H1 (cell line): ENCODE measurements around the gene NBAS. TPM values are rescaled to one million over a fixed set of nuclear protein-coding genes. Genes with fewer than 3 reads are reported as not detected.

ENCODE experiments used
- CTCF ChIA-PET: fragments of 300-600 bp; sonication (Branson Sonifier 250); formaldehyde crosslinking; loops from one replicate; lab custom pipeline; 2021; ENCODE audit not compliant: partially characterized antibody; lab: Charles Lee
- POLR2A ChIA-PET: fragments of 300-600 bp; sonication (Branson Sonifier 250); formaldehyde crosslinking; loops from one replicate; lab custom pipeline; 2021; ENCODE audit warnings: inconsistent platforms; ENCODE audit not compliant: partially characterized antibody; lab: Charles Lee
- DNase-seq, 2 experiments: peaks; one replicate each; pipeline versions ENCODE4 v3.0.0 to v3.0.0-alpha.2; 2010 to 2022; ENCODE audit warnings: low spot score in 2 of 2, low read depth in 1 of 2, mixed read lengths in 1 of 2
- FAIRE-seq: peaks from 2 replicates; lab custom pipeline; 2011; peaks lifted over from hg19 to GRCh38; lab: Jason Lieb, UNC
- H2AFZ ChIP-seq: 2 replicates; pipeline ENCODE4 v1.8.1; 2012; ENCODE audit warnings: low read length, inconsistent platforms
- H2AK5ac ChIP-seq: 2 replicates; pipeline ENCODE4 v1.6.1; 2013; ENCODE audit warnings: low read depth, low read length
- H2BK120ac ChIP-seq: replicated peaks from 2 replicates; pipeline ENCODE3; 2013; ENCODE audit warnings: low read depth, low read length, inconsistent platforms
- H2BK12ac ChIP-seq: 2 replicates; pipeline ENCODE4 v1.6.1; 2013; ENCODE audit warnings: low read depth, low read length
- H2BK15ac ChIP-seq: 2 replicates; pipeline ENCODE4 v1.6.1; 2013; ENCODE audit warnings: low read length
- H2BK20ac ChIP-seq: 2 replicates; pipeline ENCODE4 v1.6.1; 2013; ENCODE audit warnings: low read length
- H2BK5ac ChIP-seq: 2 replicates; pipeline ENCODE4 v1.6.1; 2013; ENCODE audit warnings: low read depth, low read length
- H3K14ac ChIP-seq: 2 replicates; pipeline ENCODE4 v1.6.1; 2013; ENCODE audit warnings: inconsistent platforms; ENCODE audit not compliant: insufficient read length
- H3K18ac ChIP-seq: 2 replicates; pipeline ENCODE4 v1.6.1; 2013; ENCODE audit warnings: low read length; ENCODE audit errors: extremely low read depth
- H3K23ac ChIP-seq: 2 replicates; pipeline ENCODE4 v1.6.1; 2013; ENCODE audit warnings: inconsistent platforms; ENCODE audit not compliant: insufficient read length
- H3K23me2 ChIP-seq: 2 replicates; pipeline ENCODE4 v1.6.1; 2013; ENCODE audit warnings: low read depth, low read length
- H3K27ac ChIP-seq: 2 replicates; pipeline ENCODE4 v1.6.1; 2011; ENCODE audit warnings: low read depth, low read length, inconsistent platforms
- H3K27me3 ChIP-seq, 4 experiments: replicated peaks in 1 of 4; 1 replicate in 1 of 4; 2 replicates in 3 of 4; pipeline versions ENCODE4 v1.6.1 to v1.8.1; 2011 to 2013; ENCODE audit warnings: low read length in 3 of 4, mild to moderate bottlenecking in 3 of 4, inconsistent platforms in 2 of 4, mixed read lengths in 2 of 4, moderate library complexity in 1 of 4; ENCODE audit not compliant: control insufficient read depth in 3 of 4, insufficient read depth in 3 of 4; ENCODE audit errors: extremely low read depth in 1 of 4
- H3K36me3 ChIP-seq, 4 experiments: 2 replicates each; pipeline versions ENCODE4 v1.6.1 to v1.8.1; 2011 to 2013; ENCODE audit warnings: mild to moderate bottlenecking in 4 of 4, low read length in 3 of 4, moderate library complexity in 2 of 4, control low read depth in 1 of 4, inconsistent platforms in 1 of 4; ENCODE audit not compliant: insufficient read depth in 4 of 4, control insufficient read depth in 2 of 4
- H3K4ac ChIP-seq: replicated peaks from 2 replicates; pipeline ENCODE3; 2013; ENCODE audit warnings: low read length, low read depth, mixed read lengths, inconsistent platforms; ENCODE audit not compliant: insufficient read length
- H3K4me1 ChIP-seq, 4 experiments: replicated peaks in 1 of 4; 1 replicate in 1 of 4; 2 replicates in 3 of 4; pipeline versions ENCODE4 v1.6.1 to v1.8.1; 2011 to 2013; ENCODE audit warnings: low read length in 3 of 4, inconsistent platforms in 2 of 4, mixed read lengths in 1 of 4; ENCODE audit not compliant: insufficient read depth in 4 of 4, control insufficient read depth in 3 of 4
- H3K4me2 ChIP-seq, 2 experiments: 2 replicates each; pipeline versions ENCODE4 v1.6.1 to v1.8.1; 2011 to 2013; ENCODE audit warnings: low read depth in 2 of 2, low read length in 2 of 2, control low read depth in 1 of 2, inconsistent platforms in 1 of 2, mild to moderate bottlenecking in 1 of 2; ENCODE audit not compliant: insufficient read depth in 1 of 2
- H3K4me3 ChIP-seq, 4 experiments: fragments of 200-600, 300-600 bp in 1 of 4; sonication (generic), shearing (Covaris generic), sonication (Bioruptor Twin) in 1 of 4; 2 replicates each; pipeline versions ENCODE4 v1.5.1 to v1.8.1; 2011 to 2016; ENCODE audit warnings: low read length in 4 of 4, low read depth in 3 of 4, control low read depth in 2 of 4, inconsistent platforms in 2 of 4, mild to moderate bottlenecking in 2 of 4, mixed read lengths in 1 of 4, moderate library complexity in 1 of 4; ENCODE audit not compliant: insufficient read depth in 2 of 4; ENCODE audit errors: extremely low read depth in 1 of 4
- H3K56ac ChIP-seq: replicated peaks from 2 replicates; pipeline ENCODE3; 2013; ENCODE audit warnings: low read depth, mild to moderate bottlenecking, mixed read lengths, low read length, inconsistent platforms; ENCODE audit not compliant: insufficient read length
- H3K79me1 ChIP-seq: 2 replicates; pipeline ENCODE4 v1.6.1; 2013; ENCODE audit warnings: low read depth, low read length, control low read depth
- H3K79me2 ChIP-seq, 2 experiments: 2 replicates each; pipeline versions ENCODE4 v1.6.1 to v1.8.1; 2012 to 2013; ENCODE audit warnings: low read length in 2 of 2, mild to moderate bottlenecking in 2 of 2, inconsistent platforms in 1 of 2; ENCODE audit not compliant: insufficient read depth in 2 of 2, control insufficient read depth in 1 of 2
- H3K9ac ChIP-seq, 4 experiments: replicated peaks in 1 of 4; 1 replicate in 1 of 4; 2 replicates in 3 of 4; pipeline versions ENCODE4 v1.6.1 to v1.8.1; 2011 to 2013; ENCODE audit warnings: low read depth in 3 of 4, low read length in 3 of 4, control low read depth in 2 of 4, mild to moderate bottlenecking in 2 of 4, moderate library complexity in 2 of 4, inconsistent platforms in 1 of 4; ENCODE audit errors: extremely low read depth in 1 of 4
- H3K9me3 ChIP-seq, 2 experiments: 2 replicates each; pipeline versions ENCODE4 v1.6.1 to v1.8.1; 2012 to 2013; ENCODE audit warnings: mild to moderate bottlenecking in 2 of 2, moderate library complexity in 2 of 2, control low read depth in 1 of 2, inconsistent platforms in 1 of 2, low read depth in 1 of 2, low read length in 1 of 2, mixed read lengths in 1 of 2; ENCODE audit not compliant: insufficient read depth in 2 of 2
- H4K20me1 ChIP-seq, 2 experiments: replicated peaks in 1 of 2; 2 replicates each; pipeline versions ENCODE3 to v1.8.1; 2011 to 2013; ENCODE audit warnings: inconsistent platforms in 2 of 2, low read length in 2 of 2, mild to moderate bottlenecking in 1 of 2; ENCODE audit not compliant: insufficient read depth in 2 of 2, control insufficient read depth in 1 of 2
- H4K5ac ChIP-seq: 2 replicates; pipeline ENCODE4 v1.6.1; 2013; ENCODE audit warnings: low read length, low read depth, mixed read lengths, inconsistent platforms; ENCODE audit not compliant: insufficient read length
- H4K8ac ChIP-seq: 2 replicates; pipeline ENCODE4 v1.8.0; 2013; ENCODE audit warnings: mild to moderate bottlenecking, moderate library complexity, low read length, inconsistent platforms; ENCODE audit not compliant: insufficient read depth; ENCODE audit errors: extremely low read depth
- H4K91ac ChIP-seq: replicated peaks from 2 replicates; pipeline ENCODE3; 2013; ENCODE audit warnings: low read length, mixed read lengths, inconsistent platforms; ENCODE audit not compliant: insufficient read length
- BACH1 ChIP-seq: IDR thresholded peaks from 2 replicates; pipeline ENCODE4 v1.6.1; 2012; ENCODE audit warnings: low read length, improper control_type of control experiment
- BCL11A ChIP-seq, 2 experiments: IDR thresholded peaks; one replicate each; pipeline ENCODE4 v1.6.1; 2011; ENCODE audit warnings: low read depth in 2 of 2, low read length in 2 of 2, mild to moderate bottlenecking in 2 of 2
- CBX8 ChIP-seq: fragments of 300-800, 300-1000 bp; sonication (generic); IDR thresholded peaks from 2 replicates; pipeline ENCODE4 v1.7.1; 2016; ENCODE audit warnings: low read depth, low read length, borderline replicate concordance
- CREB1 ChIP-seq: IDR thresholded peaks from 2 replicates; pipeline ENCODE4 v1.6.1; 2012; ENCODE audit warnings: inconsistent platforms
- GTF2F1 ChIP-seq: IDR thresholded peaks from 2 replicates; pipeline ENCODE4 v1.6.1; 2012; ENCODE audit warnings: low read depth, low read length, improper control_type of control experiment, borderline replicate concordance
- JUN ChIP-seq: IDR thresholded peaks from 2 replicates; pipeline ENCODE4 v1.6.1; 2011; ENCODE audit warnings: low read depth, mild to moderate bottlenecking, improper control_type of control experiment, low read length
- PHF8 ChIP-seq: fragments of 200-600 bp; sonication (generic); conservative IDR thresholded peaks from 2 replicates; pipeline ENCODE4 v1.7.1; 2012; ENCODE audit warnings: low read depth, mild to moderate bottlenecking, inconsistent platforms, low read length, moderate library complexity
- POU5F1 ChIP-seq: IDR thresholded peaks from 2 replicates; pipeline ENCODE4 v1.6.1; 2011; ENCODE audit warnings: low read depth, mild to moderate bottlenecking, low read length, moderate library complexity
- RAD21 ChIP-seq, 2 experiments: IDR thresholded peaks in 1 of 2; conservative IDR thresholded peaks in 1 of 2; 2 replicates each; pipeline ENCODE4 v1.6.1; 2011; ENCODE audit warnings: low read depth in 2 of 2, low read length in 2 of 2, improper control_type of control experiment in 1 of 2, inconsistent platforms in 1 of 2, mild to moderate bottlenecking in 1 of 2, moderate library complexity in 1 of 2
- RNF2 ChIP-seq: fragments of 200-900, 300-1000 bp; sonication (generic); IDR thresholded peaks from 2 replicates; pipeline ENCODE4 v1.7.1; 2016; ENCODE audit warnings: borderline replicate concordance, low read depth, mild to moderate bottlenecking, antibody characterized with exemption, low read length; ENCODE audit not compliant: poor library complexity, severe bottlenecking; ENCODE audit errors: missing control alignments
- SUZ12 ChIP-seq: fragments of 200-600 bp; sonication (generic); IDR thresholded peaks from 2 replicates; pipeline ENCODE4 v1.6.1; 2012; ENCODE audit warnings: mild to moderate bottlenecking, inconsistent platforms, low read length, moderate library complexity, mixed read lengths
- WGBS, 2 experiments: shearing (Covaris generic) in 1 of 2; methylation state at CpG; one replicate each; pipeline versions ENCODE4 v1.1.6 to v1.1.7; 2013 to 2015; ENCODE audit warnings: low lambda C conversion rate in 2 of 2, mixed read lengths in 2 of 2, inconsistent platforms in 1 of 2, low coverage in 1 of 2, missing lambda C conversion rate in 1 of 2; ENCODE audit not compliant: insufficient replicate concordance in 2 of 2, insufficient coverage in 1 of 2, insufficient read length in 1 of 2; ENCODE audit errors: extremely low coverage in 1 of 2, missing lambda C conversion rate in 1 of 2; 5-methylcytosine and 5-hydroxymethylcytosine counted together
- polyA plus RNA-seq, 7 experiments: library from polyadenylated mRNA; depleted of rRNA in 3 of 7; stranded (reverse) in 5 of 7; unstranded in 2 of 7; fragments of >200 nt in 5 of 7; fragments of 200-250 nt in 2 of 7; gene quantifications; 1 replicate in 5 of 7; 2 replicates in 1 of 7; 4 replicates in 1 of 7; pipeline versions ENCODE4 v1.2.1 to v1.2.3, GENCODE V29; 2011 to 2013; ENCODE audit warnings: missing spikeins in 2 of 7, mixed read lengths in 2 of 7
- total RNA-seq: library from RNA; stranded (reverse); fragmentation: NEBNext Ultra II Directional; extraction: Animal tissue kit (Norgen Biotek cat#: 25700); gene quantifications from 2 replicates; pipeline ENCODE4 v1.2.1, GENCODE V29; 2021
- TF ChIP-seq, protein P1 (sequence below): IDR thresholded peaks from 2 replicates; pipeline ENCODE4 v1.6.1; 2012; ENCODE audit warnings: inconsistent platforms

The NBAS gene
- total and polyA plus RNA-seq, 2 of the 8 experiments (the other 6 are each of a cell fraction or from before 2014, with no cell fraction given): 19.6 to 34.8 TPM

DNA sequence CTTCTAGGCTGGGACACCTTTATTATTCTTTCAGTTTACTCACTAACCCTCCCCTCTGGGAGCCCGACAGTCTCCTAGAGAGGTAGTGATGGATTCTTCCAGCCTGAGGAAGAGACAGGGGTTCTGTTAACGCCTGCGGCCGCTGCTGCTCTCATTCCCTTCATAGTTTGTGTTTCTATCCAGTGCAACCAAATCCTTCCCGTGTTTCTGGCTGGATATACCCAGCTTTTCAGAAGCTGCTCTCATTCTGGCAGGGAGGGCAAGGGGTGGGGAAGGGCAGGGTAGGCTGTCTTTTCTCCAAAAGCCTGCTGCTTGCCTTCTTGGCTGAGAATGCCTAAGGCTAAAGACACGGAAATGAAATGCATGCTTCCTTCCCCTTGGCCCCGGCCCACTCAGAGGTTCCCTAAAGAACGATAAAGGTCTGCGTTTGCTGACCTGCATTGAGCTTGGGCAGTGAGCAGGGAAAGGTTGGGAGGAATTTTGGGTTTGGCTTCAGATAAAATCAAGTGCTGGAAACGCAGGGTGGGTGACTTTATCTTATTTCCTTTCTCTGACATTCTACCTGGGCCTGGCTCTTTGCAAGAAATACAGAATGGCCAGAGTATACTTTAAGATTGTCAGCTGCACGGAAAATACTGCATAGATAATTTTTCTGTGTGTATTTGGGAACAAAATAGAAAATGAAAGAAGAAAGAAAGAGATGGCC lies 390.9 kb downstream of the NBAS start:
- DNase-seq (no peak), FAIRE-seq (no peak)
- no peak overlapping the region for H3K18ac ChIP-seq
- H4K20me1 ChIP-seq: no peaks in the 10 kb centered on the region
- no peak overlapping the region for H2BK5ac ChIP-seq
- no peak overlapping the region for H2BK20ac ChIP-seq
- no peak overlapping the region for H4K8ac ChIP-seq
- H2BK12ac ChIP-seq: no peak overlapping the region
- H3K36me3 ChIP-seq: no peaks in the 10 kb centered on the region
- no peaks in the 10 kb centered on the region for H3K27me3 ChIP-seq
- no peak overlapping the region for H4K91ac ChIP-seq
- POLR2A ChIA-PET: no interaction called here
- no peak overlapping the region for H3K23ac ChIP-seq
- H3K79me2 ChIP-seq: no peaks in the 10 kb centered on the region
- no peak overlapping the region for H4K5ac ChIP-seq
- no peaks in the 10 kb centered on the region for H3K79me1 ChIP-seq
- H3K4me2 ChIP-seq: no peak overlapping the region
- no peak overlapping the region for H3K56ac ChIP-seq
- H2BK120ac ChIP-seq: no peak overlapping the region
- H3K4me3 ChIP-seq: no peak overlapping the region
- 0 out of 7 replicates have a peak overlapping the region, but pooled peaks of 1 of the 4 experiments have one; percentile 39 for H3K9ac ChIP-seq
- H2AK5ac ChIP-seq: no peak overlapping the region
- no peak overlapping the region for H2BK15ac ChIP-seq
- H3K4me1 ChIP-seq: peaks cover 0 to 3% (median 3%) of the 10 kb centered on the region in 4 experiments; a peak in 2 of 7 replicates
- CTCF ChIA-PET: interaction anchor here (0.6 to 3.4 kb wide), 3 partner anchors 10 to 350 kb away, joined by 3 to 15 read pairs (median 3); no protein-coding TSS in a partner anchor
- no peak overlapping the region for H2AFZ ChIP-seq
- no peak overlapping the region for H3K4ac ChIP-seq
- 68% methylated on average over 11 of the region's 11 CpGs; no CpG with 5 or more reads in 1 of the 2 experiments for WGBS, 2 experiments
- H3K14ac ChIP-seq: no peak overlapping the region
- no peak overlapping the region for H3K27ac ChIP-seq
- H3K9me3 ChIP-seq: no peaks in the 10 kb centered on the region
- no peaks in the 10 kb centered on the region for H3K23me2 ChIP-seq
- TF ChIP-seq CBX8: no peak
- TF ChIP-seq BACH1: no peak
- TF ChIP-seq RNF2: no peak
- no peak for TF ChIP-seq RAD21 (IDR thresholded peaks at IDR 0.05 in 1 of 2, conservative IDR thresholded peaks at IDR 0.05 in 1 of 2; ENCODE audit: low read depth in 2 of 2, low read length in 2 of 2)
- TF ChIP-seq CREB1: no peak
- TF ChIP-seq, protein P1, sequence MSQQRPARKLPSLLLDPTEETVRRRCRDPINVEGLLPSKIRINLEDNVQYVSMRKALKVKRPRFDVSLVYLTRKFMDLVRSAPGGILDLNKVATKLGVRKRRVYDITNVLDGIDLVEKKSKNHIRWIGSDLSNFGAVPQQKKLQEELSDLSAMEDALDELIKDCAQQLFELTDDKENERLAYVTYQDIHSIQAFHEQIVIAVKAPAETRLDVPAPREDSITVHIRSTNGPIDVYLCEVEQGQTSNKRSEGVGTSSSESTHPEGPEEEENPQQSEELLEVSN: no peak
- no peak for TF ChIP-seq POU5F1
- TF ChIP-seq BCL11A (IDR thresholded peaks at IDR 0.05; ENCODE audit: low read depth in 2 of 2, low read length in 2 of 2): no peak
- TF ChIP-seq PHF8: no peak
- TF ChIP-seq SUZ12: no peak
- TF ChIP-seq JUN: no peak
- TF ChIP-seq GTF2F1: no peak
